ENCODE data around the gene LGI4.

LGI4 gene

GRCh38 chr19:35123573-35123972 is 11.3 kb downstream of the LGI4 start:
- DNase-seq: no peak

GRCh38 chr19:35122687-35123551 is 11.9 kb downstream of the LGI4 start:
- no peak for DNase-seq

- no peak for DNase-seq
Measured at GRCh38 chr19:35120898-35121297, 14.0 kb downstream of the LGI4 start.

- no peak for DNase-seq
Measured at GRCh38 chr19:35120492-35120891, 14.4 kb downstream of the LGI4 start.

GRCh38 chr19:35119578-35120155 is 15.2 kb downstream of the LGI4 start:
- no peak for DNase-seq

GRCh38 chr19:35119091-35119490 is 15.8 kb downstream of the LGI4 start:
- no peak for DNase-seq

GRCh38 chr19:35118268-35119020 is 16.4 kb downstream of the LGI4 start:
- no peak for DNase-seq

GRCh38 chr19:35117799-35118198 is 17.1 kb downstream of the LGI4 start:
- no peak for DNase-seq

GRCh38 chr19:35117116-35117515 is 17.7 kb downstream of the LGI4 start:
- no peak for DNase-seq

- DNase-seq: no peak
Measured at GRCh38 chr19:35116072-35116801, 18.6 kb downstream of the LGI4 start.

- DNase-seq: no peak
Measured at GRCh38 chr19:35115177-35115951, 19.5 kb downstream of the LGI4 start, which contains the start of gene FXYD3. FXYD3 (plus strand) TSS chr19:35115823; CDS start chr19:35119377, 3,554 bp downstream.

- peak; percentile 68 for DNase-seq
Measured at GRCh38 chr19:35114353-35115176, 20.3 kb downstream of the LGI4 start.

- DNase-seq: no peak
Measured at GRCh38 chr19:35112995-35113688, 21.7 kb downstream of the LGI4 start.

- DNase-seq: no peak
Measured at GRCh38 chr19:35110974-35111373, 23.9 kb downstream of the LGI4 start.

GRCh38 chr19:35109395-35110112 is 25.3 kb downstream of the LGI4 start:
- no peak for DNase-seq

GRCh38 chr19:35108730-35109129 is 26.1 kb downstream of the LGI4 start:
- DNase-seq: no peak

- DNase-seq: no peak
Measured at GRCh38 chr19:35107545-35107944, 27.3 kb downstream of the LGI4 start.

GRCh38 chr19:35106898-35107541 is 27.8 kb downstream of the LGI4 start:
- no peak for DNase-seq

GRCh38 chr19:35106291-35106583 is 28.6 kb downstream of the LGI4 start:
- DNase-seq: no peak
